Skeletal muscle satellite cell (primary cell): ENCODE results near the gene DDX41.

Experiments used
- H3K27me3 ChIP-seq: 2 replicates; pipeline ENCODE4 v1.7.0; 2013; ENCODE audit warnings: low read length; ENCODE audit not compliant: control insufficient read depth, insufficient read depth
- H3K36me3 ChIP-seq: 2 replicates; pipeline ENCODE4 v1.7.0; 2013; ENCODE audit warnings: mild to moderate bottlenecking, control low read depth, low read length; ENCODE audit not compliant: insufficient read depth
- H3K4me1 ChIP-seq: 2 replicates; pipeline ENCODE4 v1.7.0; 2013; ENCODE audit warnings: low read length; ENCODE audit not compliant: control insufficient read depth, insufficient read depth
- H3K4me2 ChIP-seq: 2 replicates; pipeline ENCODE4 v1.7.0; 2013; ENCODE audit warnings: mild to moderate bottlenecking, low read length
- H3K4me3 ChIP-seq: 2 replicates; pipeline ENCODE4 v1.7.0; 2013; ENCODE audit warnings: low read length
- H3K9ac ChIP-seq: 2 replicates; pipeline ENCODE4 v1.7.0; 2013; ENCODE audit warnings: mild to moderate bottlenecking, low read depth, low read length, moderate library complexity
- H3K9me3 ChIP-seq: replicated peaks from 2 replicates; pipeline ENCODE4 v1.7.0; 2013; ENCODE audit warnings: mild to moderate bottlenecking, control low read depth, low read length

Gene DDX41

GRCh38 chr5:177510567-177511053 lies 6.2 kb downstream of the DDX41 start:
- no peaks in the 10 kb centered on the region for H3K9me3 ChIP-seq
- H3K4me3 ChIP-seq = no peak overlapping the region
- peaks cover 18% of the 10 kb centered on the region for H3K4me1 ChIP-seq
- no peak overlapping the region for H3K4me2 ChIP-seq
- no peak overlapping the region for H3K9ac ChIP-seq
- H3K36me3 ChIP-seq = peaks cover 49% of the 10 kb centered on the region
- H3K27me3 ChIP-seq = no peaks in the 10 kb centered on the region

DNA sequence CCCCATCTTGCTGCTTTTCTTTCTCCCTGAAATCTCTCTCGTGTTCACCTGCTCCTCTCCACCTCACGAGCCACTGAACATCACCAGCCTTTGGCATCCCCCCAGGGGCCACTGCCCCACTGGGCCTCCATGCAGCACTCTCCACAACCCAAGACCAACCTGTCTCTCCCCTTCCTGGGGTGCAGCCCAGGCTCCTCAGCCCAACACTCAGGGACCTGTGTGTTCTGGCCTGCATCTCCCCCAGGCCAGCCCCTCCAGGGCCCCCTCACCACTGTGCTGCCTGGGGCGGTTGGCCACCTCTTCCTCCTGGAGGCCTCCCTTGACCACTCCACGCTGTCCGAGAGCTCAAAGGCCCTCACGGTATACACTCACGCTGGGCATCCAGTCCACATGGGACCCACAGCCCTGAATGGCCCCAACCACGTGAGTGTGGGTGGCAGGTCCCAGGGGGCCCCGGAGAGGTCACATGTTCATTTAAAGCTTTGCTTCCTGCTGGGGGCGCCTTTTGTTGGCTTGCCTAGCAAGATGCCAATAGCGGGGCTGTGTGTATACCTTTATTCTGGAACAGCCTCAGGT lies 6.7 kb downstream of the DDX41 start:
- peak overlapping the region; percentile 66 for H3K4me3 ChIP-seq
- H3K36me3 ChIP-seq = peaks cover 44% of the 10 kb centered on the region
- H3K9me3 ChIP-seq = no peaks in the 10 kb centered on the region
- peak overlapping the region; percentile 69 for H3K4me2 ChIP-seq
- H3K9ac ChIP-seq = no peak overlapping the region
- no peaks in the 10 kb centered on the region for H3K27me3 ChIP-seq
- peaks cover 15% of the 10 kb centered on the region for H3K4me1 ChIP-seq

- peak within 1 kb of the TSS; percentile 66 for H3K4me3 ChIP-seq
Measured at GRCh38 chr5:177509381-177509951, 7.3 kb downstream of the DDX41 start, which contains the start of gene DOK3. TSS of gene DOK3 (minus strand) at chr5:177509826. CDS start at chr5:177509540, 286 bp downstream.

GRCh38 chr5:177508837-177509236 lies 7.9 kb downstream of the DDX41 start:
- H3K27me3 ChIP-seq = no peaks in the 10 kb centered on the region
- H3K4me1 ChIP-seq = peaks cover 15% of the 10 kb centered on the region
- peak overlapping the region; percentile 66 for H3K4me3 ChIP-seq
- peak overlapping the region; percentile 69 for H3K4me2 ChIP-seq
- H3K9ac ChIP-seq = peak overlapping the region; percentile 72
- peaks cover 31% of the 10 kb centered on the region for H3K36me3 ChIP-seq
- no peaks in the 10 kb centered on the region for H3K9me3 ChIP-seq

More at GRCh38 chr5:177509381-177509951, 7.3 kb downstream of the DDX41 start, which contains the start of gene DOK3:
- Histone ChIP-seq H3K4me2 (peak within 1 kb of the TSS; percentile 69), H3K4me1 (peaks cover 15% of the 10 kb centered on the region), H3K9ac (peak within 1 kb of the TSS; percentile 72), H3K9me3 (no peaks in the 10 kb centered on the region), H3K27me3 (no peaks in the 10 kb centered on the region), H3K36me3 (peaks cover 38% of the 10 kb centered on the region)

- H3K4me2 ChIP-seq = peak overlapping the region; percentile 69
- peaks cover 28% of the 10 kb centered on the region for H3K36me3 ChIP-seq
- H3K4me3 ChIP-seq = peak overlapping the region; percentile 66
- H3K9me3 ChIP-seq = no peaks in the 10 kb centered on the region
- no peaks in the 10 kb centered on the region for H3K27me3 ChIP-seq
- peaks cover 15% of the 10 kb centered on the region for H3K4me1 ChIP-seq
- H3K9ac ChIP-seq = no peak overlapping the region
Measured at GRCh38 chr5:177508221-177508611, 8.5 kb downstream of the DDX41 start.

DNA sequence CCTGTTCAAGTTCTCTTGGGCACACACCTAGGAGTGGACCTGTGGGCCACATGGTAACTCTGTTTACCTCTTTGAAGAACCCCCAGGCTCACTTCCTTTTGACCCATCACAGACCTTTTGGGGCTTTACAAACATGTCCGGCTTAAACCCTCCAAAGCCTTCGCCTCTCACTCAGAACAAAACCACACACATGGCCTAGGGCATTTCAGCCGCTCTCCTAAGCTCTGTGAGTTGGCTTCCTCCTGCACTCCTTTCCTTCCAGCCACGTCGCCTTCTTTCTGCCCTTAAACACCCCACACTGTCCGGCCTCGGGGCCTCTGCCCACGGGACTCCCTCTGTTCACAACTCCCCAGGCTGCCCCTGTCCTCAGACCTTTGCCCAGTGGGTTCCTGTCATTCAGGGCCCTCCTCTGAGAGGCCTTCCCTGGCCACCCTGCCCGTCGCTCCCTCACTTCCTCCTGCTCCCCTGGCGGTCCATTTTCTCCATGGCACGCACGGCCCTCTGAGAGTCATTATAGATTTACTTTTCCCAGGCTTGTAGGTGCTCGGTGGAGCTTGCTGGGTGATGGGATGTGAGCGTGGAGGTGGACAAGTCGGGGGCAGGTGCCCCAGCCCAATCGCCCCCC lies 9.1 kb downstream of the DDX41 start:
- Histone ChIP-seq H3K9ac (no peak overlapping the region), H3K4me2 (no peak overlapping the region), H3K27me3 (no peaks in the 10 kb centered on the region), H3K4me3 (no peak overlapping the region), H3K36me3 (peaks cover 27% of the 10 kb centered on the region), H3K9me3 (no peaks in the 10 kb centered on the region), H3K4me1 (peaks cover 15% of the 10 kb centered on the region)

GRCh38 chr5:177507165-177507564 lies 9.6 kb downstream of the DDX41 start:
- Histone ChIP-seq H3K9ac (no peak overlapping the region), H3K9me3 (no peaks in the 10 kb centered on the region), H3K4me3 (no peak overlapping the region), H3K36me3 (peaks cover 23% of the 10 kb centered on the region), H3K27me3 (no peaks in the 10 kb centered on the region), H3K4me1 (peaks cover 15% of the 10 kb centered on the region), H3K4me2 (no peak overlapping the region)

DNA sequence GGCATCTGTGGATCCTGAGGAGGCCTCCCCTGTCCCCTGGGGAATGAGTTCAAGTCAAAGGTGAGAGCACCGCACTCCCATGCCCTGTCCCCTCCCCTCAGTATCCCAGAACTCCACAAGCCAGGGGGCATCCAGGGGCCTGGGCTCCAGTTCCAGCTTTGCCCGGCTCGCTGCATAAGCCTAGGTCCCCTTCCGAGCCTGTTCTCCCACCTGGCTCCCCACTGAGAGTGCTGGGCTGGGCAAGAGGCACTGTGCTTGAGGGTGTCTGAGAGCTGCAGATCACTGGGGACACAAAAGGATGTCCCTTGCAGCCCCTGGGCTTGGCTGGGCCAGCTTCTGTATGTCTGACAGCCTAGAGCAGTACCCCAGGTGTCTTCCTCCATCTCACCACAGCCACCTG lies 11.7 kb downstream of the DDX41 start:
- Histone ChIP-seq H3K9me3 (no peaks in the 10 kb centered on the region), H3K4me2 (no peak overlapping the region), H3K27me3 (no peaks in the 10 kb centered on the region), H3K36me3 (peaks cover 5% of the 10 kb centered on the region), H3K4me1 (peaks cover 22% of the 10 kb centered on the region), H3K4me3 (no peak overlapping the region), H3K9ac (no peak overlapping the region)

GRCh38 chr5:177504086-177505056 lies 12.4 kb downstream of the DDX41 start:
- H3K27me3 ChIP-seq = no peaks in the 10 kb centered on the region
- H3K4me1 ChIP-seq = peaks cover 16% of the 10 kb centered on the region
- H3K36me3 ChIP-seq = peaks cover 5% of the 10 kb centered on the region
- no peak overlapping the region for H3K9ac ChIP-seq
- H3K9me3 ChIP-seq = no peaks in the 10 kb centered on the region
- H3K4me3 ChIP-seq = no peak overlapping the region
- H3K4me2 ChIP-seq = no peak overlapping the region

GRCh38 chr5:177503351-177504085 lies 13.2 kb downstream of the DDX41 start:
- Histone ChIP-seq H3K9ac (no peak overlapping the region), H3K4me3 (no peak overlapping the region), H3K9me3 (no peaks in the 10 kb centered on the region), H3K36me3 (peaks cover 5% of the 10 kb centered on the region), H3K4me2 (no peak overlapping the region), H3K4me1 (peaks cover 12% of the 10 kb centered on the region), H3K27me3 (no peaks in the 10 kb centered on the region)
